H54 (cell line): ENCODE measurements around the gene DOLPP1.
A peak's percentile ranks its signal among the peaks of the same experiment; 100 is the strongest.

Source experiments
- DNase-seq: peaks from one replicate; pipeline ENCODE4 v3.0.0; 2011; ENCODE audit warnings: low spot score, mixed read lengths; ENCODE audit not compliant: insufficient read length
- FAIRE-seq: peaks from 3 replicates; lab custom pipeline; 2011; peaks lifted over from hg19 to GRCh38; lab: Jason Lieb, UNC
- POLR2A ChIP-seq: IDR thresholded peaks from 2 replicates; pipeline ENCODE4 v1.6.1; 2011; ENCODE audit warnings: low read depth, mild to moderate bottlenecking, low read length

Gene DOLPP1

GRCh38 chr9:129093602-129094386 lies 12.9 kb downstream of the DOLPP1 start:
- FAIRE-seq: no peak
- DNase-seq: no peak
- no peak for TF ChIP-seq POLR2A

DNA sequence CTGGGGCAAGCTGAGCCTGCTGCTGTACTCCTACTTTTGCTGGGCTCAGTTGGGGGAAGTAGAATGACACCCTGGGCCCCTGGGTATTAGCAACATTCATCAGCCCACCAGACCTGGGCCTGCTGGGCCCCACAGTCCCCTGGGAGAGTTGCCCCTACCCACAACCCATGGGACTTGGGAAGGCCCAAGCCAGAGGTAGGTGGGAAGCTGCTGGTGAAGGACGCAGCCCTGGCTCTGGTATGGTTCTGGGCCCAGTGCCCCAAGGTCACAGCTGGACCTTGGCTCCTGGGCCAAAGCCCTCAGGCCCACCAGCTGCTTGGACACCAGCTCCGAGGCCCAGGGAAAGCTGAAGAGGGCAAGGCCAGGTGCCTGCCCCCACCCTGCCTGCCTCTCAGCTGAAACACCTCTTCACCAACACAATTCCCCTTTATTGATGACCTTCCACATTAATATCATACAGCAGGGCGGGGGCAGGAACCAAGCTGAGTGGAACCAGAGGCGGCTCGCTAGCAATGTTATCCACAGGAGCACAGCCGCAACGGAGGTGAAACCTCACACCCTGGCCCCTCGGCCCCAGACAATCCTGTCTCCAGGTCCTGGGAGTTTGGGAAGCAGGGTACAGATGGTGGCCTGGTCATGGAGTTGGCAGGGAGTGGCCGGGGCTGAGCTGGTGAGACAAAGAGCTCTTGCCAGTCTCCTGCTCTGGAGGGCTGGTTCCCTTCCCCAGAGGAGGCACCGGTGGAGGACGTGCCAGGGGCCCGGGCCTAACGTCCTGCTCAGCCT lies 13.7 kb downstream of the DOLPP1 start:
- DNase-seq (no peak), FAIRE-seq (no peak)

GRCh38 chr9:129095170-129095667 lies 14.3 kb downstream of the DOLPP1 start:
- no peak for FAIRE-seq
- no peak for DNase-seq
- no peak for TF ChIP-seq POLR2A

More for the DNA sequence above, 13.7 kb downstream of the DOLPP1 start:
- no peak for TF ChIP-seq POLR2A

GRCh38 chr9:129095908-129096307 lies 15.0 kb downstream of the DOLPP1 start:
- no peak for FAIRE-seq
- TF ChIP-seq POLR2A: no peak
- DNase-seq: no peak

DNA sequence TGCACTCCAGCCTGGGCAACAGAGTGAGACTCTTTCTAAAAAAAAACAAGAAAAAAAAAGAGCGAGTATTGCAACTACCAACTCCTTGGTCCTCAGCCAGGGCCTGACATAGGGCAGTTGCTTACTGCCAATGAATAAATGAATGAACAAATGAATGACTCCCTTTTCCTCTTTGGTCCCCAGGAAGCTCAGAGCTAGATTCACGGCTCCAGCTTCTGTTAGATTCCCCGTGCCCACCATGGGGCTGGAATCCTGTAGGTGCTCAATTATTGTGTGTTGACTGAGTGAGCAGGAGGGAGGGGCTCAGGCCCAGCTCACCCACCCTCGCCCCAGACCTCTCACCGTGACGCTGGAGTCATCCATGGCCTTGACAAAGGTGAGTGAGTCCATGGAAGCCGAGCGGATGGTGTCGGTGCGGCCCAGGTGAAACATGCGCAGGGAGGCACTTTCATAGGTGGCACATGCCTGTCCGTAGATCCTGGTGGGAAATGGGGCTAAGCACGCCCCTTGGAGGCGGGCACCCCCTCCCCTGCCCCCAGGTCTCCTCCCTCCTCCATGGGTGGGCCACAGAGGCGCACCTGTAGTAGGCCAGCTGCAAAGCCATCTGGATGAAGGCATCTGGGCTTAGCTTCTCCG lies 16.9 kb downstream of the DOLPP1 start:
- no peak for TF ChIP-seq POLR2A
- DNase-seq (no peak), FAIRE-seq (no peak)

GRCh38 chr9:129098328-129098727 lies 17.4 kb downstream of the DOLPP1 start:
- DNase-seq (no peak), FAIRE-seq (no peak)
- TF ChIP-seq POLR2A: no peak

DNA sequence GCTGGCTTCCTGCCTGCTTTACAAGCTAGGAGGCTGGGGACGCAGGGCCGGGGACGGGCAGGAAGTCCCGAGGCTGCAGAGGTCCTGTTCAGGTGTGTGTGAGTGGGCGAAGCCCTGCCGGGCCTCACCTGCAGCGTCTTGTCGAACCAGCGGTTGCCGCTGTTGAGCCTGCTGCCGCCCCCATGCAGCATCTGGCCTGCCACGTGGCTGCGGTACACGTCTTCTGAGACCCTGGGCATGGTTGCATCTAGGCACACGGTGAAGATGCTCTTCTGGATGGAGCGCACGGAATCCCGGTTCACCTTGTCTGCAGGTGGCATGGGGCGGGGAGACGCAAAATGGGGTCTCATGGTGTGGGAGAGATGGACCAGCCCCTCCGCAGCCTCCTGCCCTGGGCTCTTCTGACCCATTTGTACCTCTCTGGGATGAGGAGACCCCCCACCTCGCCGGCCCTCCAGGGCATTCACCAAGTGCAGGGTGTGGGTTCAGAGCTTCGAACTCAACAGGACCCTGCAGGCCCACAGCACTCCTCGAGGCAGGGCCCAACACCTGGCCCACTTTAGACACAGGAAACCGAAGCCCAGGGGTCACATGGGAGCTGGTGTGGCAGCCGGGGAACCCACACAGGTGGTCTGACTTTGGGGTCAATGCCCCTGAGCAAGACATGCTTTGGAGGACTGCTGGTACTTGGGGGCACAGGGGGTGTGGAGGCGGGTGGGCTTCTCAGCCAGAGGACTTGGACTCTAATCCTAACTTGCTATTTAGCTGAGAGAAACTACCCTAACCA lies 19.7 kb downstream of the DOLPP1 start:
- no peak for TF ChIP-seq POLR2A
- DNase-seq (no peak), FAIRE-seq (no peak)

- no peak for TF ChIP-seq POLR2A
- FAIRE-seq: no peak
- no peak for DNase-seq
These were observed 20.4 kb downstream of the DOLPP1 start for GRCh38 chr9:129101279-129101678.

GRCh38 chr9:129102095-129102525 lies 21.2 kb downstream of the DOLPP1 start:
- no peak for TF ChIP-seq POLR2A
- DNase-seq: no peak
- FAIRE-seq: no peak

DNA sequence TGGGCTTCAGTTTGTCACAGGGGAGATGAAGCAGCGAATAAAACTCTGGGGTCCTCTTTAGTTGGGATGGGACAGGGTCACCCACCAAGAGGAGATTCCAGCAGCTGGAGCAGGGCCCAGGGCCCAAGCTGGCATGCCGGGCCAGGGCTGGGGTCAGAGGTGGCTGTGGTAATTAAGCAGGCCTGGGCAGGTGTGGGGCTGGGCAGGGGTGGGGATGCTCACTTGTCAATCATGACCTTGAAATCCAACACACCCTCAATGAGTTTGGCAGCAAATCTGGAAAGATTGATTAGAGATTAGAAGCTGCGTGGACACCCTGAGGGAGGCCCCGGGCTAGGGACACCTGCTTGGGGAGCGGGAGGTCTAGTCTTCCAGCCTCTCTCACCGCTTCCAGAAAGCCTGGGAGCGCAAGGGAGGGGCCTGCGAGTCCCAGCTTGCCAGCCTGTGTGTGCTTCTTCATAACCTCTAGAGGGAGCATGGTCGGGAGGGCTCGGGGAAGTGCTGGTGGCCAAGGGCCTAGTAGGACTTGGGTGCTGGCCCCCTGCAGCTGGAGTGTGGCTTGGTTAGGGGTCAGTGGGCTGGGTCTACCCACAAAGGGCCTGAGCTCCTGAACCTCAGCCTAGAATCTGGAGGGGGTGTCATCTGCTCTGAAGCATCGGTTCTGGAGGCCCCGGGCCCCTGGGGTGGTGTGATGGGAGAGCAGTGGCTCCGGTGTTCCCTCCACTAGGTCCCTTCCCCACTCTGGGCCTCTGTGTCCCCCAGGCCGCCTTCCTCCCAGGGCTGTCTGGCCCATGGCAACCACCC lies 22.1 kb downstream of the DOLPP1 start:
- peak; percentile 68 for DNase-seq
- FAIRE-seq: no peak
- TF ChIP-seq POLR2A: no peak

DNA sequence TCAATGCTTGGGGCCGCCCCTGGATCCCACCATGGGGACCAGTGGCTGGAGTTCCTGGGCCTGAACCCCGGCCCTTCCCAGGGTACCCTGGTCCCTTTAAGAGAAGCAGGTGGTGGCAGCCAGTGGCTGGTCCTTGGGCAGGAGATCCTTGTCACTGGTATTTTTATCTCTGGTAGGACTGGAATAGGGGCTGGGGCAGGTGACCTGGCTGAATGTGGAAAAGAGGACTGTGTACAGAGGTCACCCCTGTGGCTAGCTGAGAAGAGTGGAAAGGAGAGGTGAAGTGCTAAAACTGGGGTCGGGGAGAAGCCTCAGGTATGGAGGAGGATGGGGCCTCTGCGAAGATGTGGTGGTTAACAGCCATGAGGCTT lies 22.7 kb downstream of the DOLPP1 start:
- TF ChIP-seq POLR2A: no peak
- FAIRE-seq (no peak), DNase-seq (no peak)

- no peak for TF ChIP-seq POLR2A
- no peak for DNase-seq
- no peak for FAIRE-seq
These were observed 23.1 kb downstream of the DOLPP1 start for GRCh38 chr9:129104051-129104450.
